Midbrain (tissue), 1 donor: ENCODE measurements around the gene PPP2R5C.
A peak's percentile ranks its signal among the peaks of the same experiment; 100 is the strongest.

Source experiments
- DNase-seq: peaks from one replicate; lab custom pipeline; 2025; lab: John Stamatoyannopoulos, UW

PPP2R5C gene

DNA sequence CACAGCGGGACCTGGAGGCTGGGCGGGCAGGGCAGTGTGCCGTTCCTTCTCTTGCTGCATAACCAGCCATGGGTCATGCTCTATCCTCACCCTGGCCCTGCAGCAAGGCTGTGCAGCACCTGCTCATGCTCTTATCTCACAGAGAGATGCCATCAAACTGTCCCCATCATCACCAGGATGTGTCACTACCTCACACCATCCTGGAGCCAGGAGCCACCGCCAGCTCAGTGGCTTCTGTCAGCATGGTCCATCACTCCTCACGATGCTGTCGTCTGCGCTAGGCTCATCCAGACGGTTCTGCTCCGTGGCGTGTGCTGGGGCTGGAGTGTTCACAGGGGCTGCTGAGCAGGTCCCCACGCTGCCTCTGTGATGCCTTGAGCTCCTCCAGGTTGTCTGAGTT lies 125.7 kb downstream of the PPP2R5C start:
- no peak for DNase-seq

GRCh38 chr14:101888182-101888581 lies 126.7 kb downstream of the PPP2R5C start:
- DNase-seq: no peak

GRCh38 chr14:101889366-101889765 lies 127.9 kb downstream of the PPP2R5C start:
- no peak for DNase-seq

DNA sequence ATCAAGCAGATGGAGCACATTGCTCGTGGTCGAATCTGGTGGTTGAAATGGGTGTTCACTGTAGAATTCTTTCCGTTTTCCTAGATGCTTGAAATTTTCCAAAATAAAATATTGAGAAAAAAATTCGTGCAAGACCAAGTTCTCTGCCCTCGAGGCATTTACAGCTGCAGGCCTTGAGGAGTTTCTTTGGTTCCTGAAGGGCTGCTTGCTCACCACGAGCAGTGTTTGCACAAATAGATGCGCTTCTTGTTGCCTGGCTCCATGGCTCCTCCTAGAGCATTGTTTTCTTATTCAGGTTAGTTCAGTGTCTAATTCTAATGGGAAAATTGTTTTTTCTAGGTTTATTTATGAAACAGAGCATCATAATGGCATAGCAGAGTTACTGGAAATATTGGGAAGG lies 128.4 kb downstream of the PPP2R5C start:
- DNase-seq: no peak

DNA sequence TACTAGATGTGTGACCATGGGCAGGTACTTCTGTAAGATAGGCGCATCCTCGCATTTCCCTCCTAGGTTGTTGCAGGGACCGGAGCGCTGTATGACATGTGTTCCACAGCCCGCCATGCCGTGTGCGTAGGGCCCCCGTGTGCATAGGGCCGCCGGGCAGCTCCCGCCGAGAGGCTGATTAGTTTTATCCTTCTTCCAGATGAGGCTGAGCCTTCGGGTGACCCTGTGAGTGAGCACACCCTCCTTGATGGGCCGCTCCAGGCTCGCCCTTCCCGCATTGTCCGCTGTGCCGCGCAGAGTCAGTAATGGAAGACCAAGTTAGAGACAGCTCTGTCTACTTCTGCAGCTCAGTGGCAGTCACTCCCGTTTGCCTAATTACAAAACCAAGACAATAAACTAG lies 130.0 kb downstream of the PPP2R5C start:
- DNase-seq: no peak

DNA sequence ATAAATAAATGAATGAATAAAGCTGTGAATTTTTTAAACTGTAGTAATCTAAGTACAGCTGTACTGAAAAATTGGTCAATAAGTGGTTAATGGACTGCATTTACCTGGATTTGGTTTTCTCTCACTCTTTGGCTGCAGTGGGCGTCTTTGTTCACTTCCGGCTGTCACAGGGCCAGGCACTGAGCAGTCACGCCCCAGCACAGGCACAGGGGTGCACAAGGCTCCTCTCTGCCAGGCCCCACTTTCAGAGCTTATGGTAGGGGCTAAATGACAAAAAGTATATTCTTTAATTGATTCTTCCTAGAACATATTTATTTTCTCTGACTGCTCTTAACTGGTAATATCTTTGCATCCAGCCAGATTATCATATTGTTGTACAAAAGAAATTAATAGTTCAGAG lies 132.2 kb downstream of the PPP2R5C start:
- DNase-seq: no peak

GRCh38 chr14:101894365-101895081 lies 133.0 kb downstream of the PPP2R5C start:
- DNase-seq: no peak

DNA sequence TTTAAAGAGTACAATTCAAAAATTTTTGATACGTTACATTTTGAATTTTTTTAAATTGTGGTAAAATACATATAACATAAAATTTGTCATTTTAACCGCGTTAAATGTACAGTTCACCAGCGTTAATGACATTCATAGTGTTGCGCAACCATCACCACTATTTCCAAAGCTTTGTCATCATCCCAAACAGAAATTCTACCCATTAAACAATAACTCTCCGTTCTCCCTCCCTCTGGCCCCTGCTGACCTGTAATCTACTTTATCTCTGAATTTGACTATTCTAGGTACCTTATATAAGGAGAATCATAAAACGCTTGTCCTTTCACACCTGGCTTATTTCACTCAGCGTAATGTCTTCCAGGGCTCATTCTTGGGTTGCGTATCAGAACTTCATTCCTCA lies 133.7 kb downstream of the PPP2R5C start:
- no peak for DNase-seq

DNA sequence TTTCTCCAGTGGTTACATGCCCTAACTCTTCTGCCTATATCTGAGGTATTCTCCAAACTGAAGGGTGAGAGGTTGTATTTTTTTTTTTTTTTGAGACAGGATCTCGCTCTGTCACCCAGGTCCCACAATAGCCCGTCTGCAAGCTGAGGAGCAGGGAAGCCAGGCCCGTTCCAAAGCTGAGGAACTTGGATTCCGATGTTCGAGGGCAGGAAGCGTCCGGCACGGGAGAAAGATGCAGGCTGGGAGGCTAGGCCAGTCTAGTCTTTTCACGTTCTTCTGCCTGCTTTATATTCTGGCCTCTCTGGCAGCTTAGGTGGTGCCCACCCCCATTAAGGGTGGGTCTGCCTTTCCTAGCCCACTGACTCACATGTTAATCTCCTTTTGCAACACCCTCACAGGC lies 135.8 kb downstream of the PPP2R5C start:
- DNase-seq: no peak

DNA sequence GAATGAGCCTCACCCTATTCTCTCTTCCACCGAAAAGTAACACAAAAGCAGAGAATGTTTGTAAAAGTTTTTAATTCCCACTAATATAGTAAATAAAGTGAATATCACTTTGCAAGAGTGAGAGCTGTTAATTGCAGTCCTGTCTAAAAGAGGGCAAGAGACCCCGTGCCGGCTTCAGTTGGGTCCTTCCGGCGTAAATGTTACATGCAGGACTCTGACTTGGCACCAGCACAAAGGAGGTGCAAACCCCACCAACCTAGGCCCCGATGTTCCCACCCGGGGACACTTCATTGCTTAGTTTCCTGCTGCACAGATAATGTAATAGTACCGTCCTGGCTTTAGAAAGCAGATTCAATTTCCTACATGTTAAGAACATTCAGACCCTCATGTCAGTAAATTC lies 136.9 kb downstream of the PPP2R5C start:
- DNase-seq: no peak

GRCh38 chr14:101899263-101899662 lies 137.8 kb downstream of the PPP2R5C start:
- no peak for DNase-seq

DNA sequence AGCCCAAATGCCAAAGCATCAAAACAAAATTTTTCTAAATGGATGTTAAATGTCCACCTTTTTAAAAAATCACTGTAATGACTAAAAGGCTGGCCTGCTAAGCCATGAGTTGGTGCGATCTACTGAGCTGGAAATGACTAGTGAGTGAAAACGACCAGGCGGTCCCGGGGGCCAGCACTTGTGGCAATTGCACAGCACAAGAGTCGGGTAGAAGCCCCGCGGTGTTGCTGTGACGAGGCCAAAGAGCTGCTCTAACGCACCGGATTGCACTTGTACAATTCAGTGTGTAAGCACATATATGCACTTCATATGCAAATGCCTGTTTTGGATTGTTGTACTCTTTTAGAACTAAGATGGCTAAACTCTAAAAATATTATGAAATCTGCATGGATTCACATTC lies 138.7 kb downstream of the PPP2R5C start:
- DNase-seq: no peak

DNA sequence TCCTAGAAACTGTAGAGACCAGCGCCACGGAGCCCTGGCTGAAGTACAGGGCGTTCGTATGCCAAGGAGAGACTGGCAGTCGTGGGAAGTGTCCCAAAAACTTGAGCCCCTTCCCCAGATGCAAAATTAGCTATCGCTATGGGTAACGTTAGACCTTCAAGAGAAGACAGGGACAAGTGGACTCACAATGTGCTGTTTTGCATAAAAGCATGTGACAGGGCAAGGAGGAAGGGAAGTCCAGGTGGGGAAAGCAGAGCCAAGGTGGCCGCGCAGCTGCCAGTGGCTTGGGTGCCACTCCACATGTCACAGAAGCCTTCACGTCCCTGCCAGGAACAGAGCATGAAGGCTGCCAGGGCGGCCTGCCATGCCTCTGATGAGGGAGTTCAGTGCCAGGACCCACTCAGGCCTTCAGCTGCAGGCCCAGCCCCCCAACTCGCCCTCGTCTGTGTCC lies 141.6 kb downstream of the PPP2R5C start:
- DNase-seq: peak; percentile 74

GRCh38 chr14:101905614-101906013 lies 144.1 kb downstream of the PPP2R5C start:
- DNase-seq: no peak

- no peak for DNase-seq
These were observed 145.1 kb downstream of the PPP2R5C start for GRCh38 chr14:101906645-101907044.

- no peak for DNase-seq
These were observed 146.1 kb downstream of the PPP2R5C start for GRCh38 chr14:101907619-101908018.

GRCh38 chr14:101908795-101909194 lies 147.3 kb downstream of the PPP2R5C start:
- no peak for DNase-seq

GRCh38 chr14:101909371-101910096 lies 148.0 kb downstream of the PPP2R5C start:
- DNase-seq: no peak

- no peak for DNase-seq
These were observed 151.3 kb downstream of the PPP2R5C start for GRCh38 chr14:101912841-101913240.

DNA sequence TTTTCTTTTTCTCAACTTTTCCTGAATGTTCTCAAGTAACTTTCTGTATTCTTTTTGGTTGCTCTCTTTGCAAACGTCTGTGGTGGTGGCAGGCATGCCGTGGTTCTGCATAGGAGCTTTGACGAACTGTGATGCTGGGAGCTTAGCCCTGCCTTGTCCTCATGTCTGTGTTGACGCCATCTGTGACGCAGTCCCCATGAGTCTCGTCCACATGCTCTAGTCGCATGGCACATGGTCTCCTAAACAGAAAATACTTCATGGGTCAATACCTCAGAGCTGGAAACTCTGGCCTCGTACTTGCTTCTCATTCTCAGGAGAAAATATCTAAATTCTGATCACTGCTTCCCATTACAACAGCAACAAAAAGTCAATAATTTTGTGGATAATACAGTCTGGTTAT lies 152.6 kb downstream of the PPP2R5C start:
- DNase-seq: no peak

DNA sequence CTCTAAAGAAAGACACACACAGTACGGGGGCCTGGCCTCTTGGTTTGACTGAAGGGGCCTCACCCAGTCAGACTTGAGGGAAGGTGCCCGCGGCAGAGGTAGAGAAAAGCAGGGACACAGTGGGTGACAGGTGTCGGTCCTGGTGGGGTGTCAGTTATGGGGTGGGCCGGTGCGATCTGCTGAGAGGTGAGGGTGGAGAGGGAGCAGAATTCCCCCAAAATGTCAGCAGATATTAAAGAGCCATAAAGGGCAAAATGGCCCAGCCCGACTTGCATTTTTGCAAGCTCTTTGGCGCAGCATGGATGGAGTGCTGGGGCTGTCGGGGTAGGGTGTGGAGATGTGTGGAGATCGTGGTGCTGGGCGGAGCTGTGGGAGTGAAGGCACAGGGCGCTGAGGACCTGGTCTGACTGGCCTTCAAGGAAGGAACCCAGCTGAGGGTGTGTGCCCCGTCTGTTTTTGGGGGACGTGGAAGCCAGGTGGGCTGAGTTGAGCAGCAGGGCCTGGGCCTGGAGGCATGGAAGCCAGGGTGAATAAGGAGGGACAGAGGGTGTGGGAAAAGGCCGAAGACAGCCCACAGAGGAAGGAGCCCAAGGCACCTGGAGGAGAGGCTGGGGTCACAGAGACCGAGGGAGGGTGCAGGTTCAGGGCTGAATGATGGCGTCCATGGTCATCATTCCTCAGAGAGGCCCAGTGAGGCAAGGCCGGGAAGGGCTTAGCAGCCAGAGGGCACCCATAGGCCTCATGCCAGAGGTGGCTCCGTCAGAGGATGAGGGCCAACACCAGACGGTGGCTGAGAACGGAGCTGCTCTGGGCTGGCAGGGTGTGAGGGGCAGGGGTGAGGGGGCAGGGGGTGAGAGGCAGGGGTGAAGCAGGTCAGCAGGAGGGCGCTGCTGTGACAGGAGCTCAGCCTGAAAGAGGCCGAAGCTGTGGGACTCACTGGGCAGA lies 154.6 kb downstream of the PPP2R5C start:
- no peak for DNase-seq

DNA sequence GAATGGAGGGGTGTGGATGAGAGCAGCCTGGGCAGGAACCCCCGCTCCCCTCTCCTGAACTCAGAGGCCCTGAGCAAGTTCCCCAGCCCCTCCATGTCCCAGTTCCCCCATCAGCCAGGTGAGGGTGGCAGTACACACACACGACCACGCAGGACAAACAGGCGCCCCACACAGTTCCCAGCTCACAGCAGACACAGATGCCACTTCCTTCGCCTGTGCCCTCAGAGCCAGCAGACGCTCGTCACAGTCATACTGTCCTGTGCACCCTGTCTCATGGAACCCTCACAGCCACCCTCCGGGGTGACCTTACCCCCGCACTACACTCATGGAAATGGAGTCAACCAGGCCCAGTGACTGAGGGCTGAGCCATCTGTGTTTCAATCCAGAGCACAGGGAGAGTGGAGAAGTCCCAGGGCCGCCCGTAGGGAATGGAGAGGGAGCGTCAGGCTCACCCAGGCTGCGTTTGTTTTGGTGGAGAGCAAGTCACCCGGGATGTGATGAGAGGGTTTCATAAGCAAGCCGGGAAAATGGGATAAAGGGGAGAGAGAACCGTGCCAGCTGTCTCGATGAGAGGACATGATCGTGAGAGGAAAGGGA lies 155.4 kb downstream of the PPP2R5C start:
- DNase-seq: no peak
